ENCODE measurements around the gene CIB2.

The CIB2 gene

GRCh38 chr15:78108300-78109084 is 22.8 kb downstream of the CIB2 start:
- Mint-ChIP-seq H3K27me3 (peaks cover 2% of the 10 kb centered on the region), H3K27ac (peak overlapping the region; percentile 35), H3K36me3 (ENCODE audit: low read depth) (no peaks in the 10 kb centered on the region), H3K4me3 (no peak overlapping the region), H3K4me1 (ENCODE audit: low read depth) (peaks cover 42% of the 10 kb centered on the region), H3K9me3 (no peaks in the 10 kb centered on the region)
- intact Hi-C loops (cut with micrococcal nuclease) = loop anchor here (1.0 to 5.0 kb wide), 3 partner anchors 106 to 150 kb away; no protein-coding TSS in a partner anchor

GRCh38 chr15:78107471-78107870 is 23.8 kb downstream of the CIB2 start:
- H3K27me3 Mint-ChIP-seq = peaks cover 2% of the 10 kb centered on the region

GRCh38 chr15:78105476-78106241 is 25.6 kb downstream of the CIB2 start:
- H3K4me3 Mint-ChIP-seq = no peak overlapping the region
- peaks cover 51% of the 10 kb centered on the region for H3K4me1 Mint-ChIP-seq (ENCODE audit: low read depth)
- peak overlapping the region; percentile 73 for H3K27ac Mint-ChIP-seq
- no peaks in the 10 kb centered on the region for H3K9me3 Mint-ChIP-seq
- H3K36me3 Mint-ChIP-seq (ENCODE audit: low read depth) = no peaks in the 10 kb centered on the region
- intact Hi-C loops (cut with micrococcal nuclease) = loop anchor here (5.0 kb wide), 1 partner anchor 103 kb away; no protein-coding TSS in a partner anchor
- H3K27me3 Mint-ChIP-seq = peaks cover 2% of the 10 kb centered on the region

More at GRCh38 chr15:78107471-78107870, 23.8 kb downstream of the CIB2 start:
- intact Hi-C loops (cut with micrococcal nuclease) = loop anchor here (5.0 kb wide), 1 partner anchor 105 kb away; no protein-coding TSS in a partner anchor
- Mint-ChIP-seq H3K27ac (no peak overlapping the region), H3K4me3 (no peak overlapping the region), H3K4me1 (ENCODE audit: low read depth) (peaks cover 49% of the 10 kb centered on the region), H3K36me3 (ENCODE audit: low read depth) (no peaks in the 10 kb centered on the region), H3K9me3 (no peaks in the 10 kb centered on the region)

- intact Hi-C loops (cut with micrococcal nuclease) = loop anchor here (5.0 kb wide), 1 partner anchor 103 kb away; no protein-coding TSS in a partner anchor
- peaks cover 51% of the 10 kb centered on the region for H3K4me1 Mint-ChIP-seq (ENCODE audit: low read depth)
- no peaks in the 10 kb centered on the region for H3K9me3 Mint-ChIP-seq
- H3K4me3 Mint-ChIP-seq = no peak overlapping the region
- H3K27me3 Mint-ChIP-seq = peaks cover 2% of the 10 kb centered on the region
- H3K36me3 Mint-ChIP-seq (ENCODE audit: low read depth) = no peaks in the 10 kb centered on the region
- H3K27ac Mint-ChIP-seq = peak overlapping the region; percentile 73
These were observed 26.4 kb downstream of the CIB2 start for GRCh38 chr15:78104566-78105475.

- intact Hi-C loops (cut with micrococcal nuclease) = no loop called here
- Mint-ChIP-seq H3K9me3 (no peaks in the 10 kb centered on the region), H3K27ac (peak overlapping the region; percentile 73), H3K27me3 (peaks cover 2% of the 10 kb centered on the region), H3K36me3 (ENCODE audit: low read depth) (no peaks in the 10 kb centered on the region), H3K4me3 (no peak overlapping the region), H3K4me1 (ENCODE audit: low read depth) (peaks cover 51% of the 10 kb centered on the region)
These were observed 27.1 kb downstream of the CIB2 start for GRCh38 chr15:78104119-78104479.

- H3K36me3 Mint-ChIP-seq (ENCODE audit: low read depth) = no peaks in the 10 kb centered on the region
- H3K4me1 Mint-ChIP-seq (ENCODE audit: low read depth) = peaks cover 47% of the 10 kb centered on the region
- peak overlapping the region; percentile 73 for H3K27ac Mint-ChIP-seq
- H3K9me3 Mint-ChIP-seq = no peaks in the 10 kb centered on the region
- intact Hi-C loops (cut with micrococcal nuclease) = no loop called here
- H3K4me3 Mint-ChIP-seq = no peak overlapping the region
- no peaks in the 10 kb centered on the region for H3K27me3 Mint-ChIP-seq
These were observed 27.7 kb downstream of the CIB2 start for GRCh38 chr15:78103406-78104118.

GRCh38 chr15:78102741-78103140 is 28.5 kb downstream of the CIB2 start:
- intact Hi-C loops (cut with micrococcal nuclease) = no loop called here
- peak overlapping the region; percentile 30 for H3K4me3 Mint-ChIP-seq
- peaks cover 45% of the 10 kb centered on the region for H3K4me1 Mint-ChIP-seq (ENCODE audit: low read depth)
- H3K27me3 Mint-ChIP-seq = no peaks in the 10 kb centered on the region
- no peaks in the 10 kb centered on the region for H3K36me3 Mint-ChIP-seq (ENCODE audit: low read depth)
- H3K27ac Mint-ChIP-seq = peak overlapping the region; percentile 73
- no peaks in the 10 kb centered on the region for H3K9me3 Mint-ChIP-seq

- intact Hi-C loops (cut with micrococcal nuclease) = no loop called here
- Mint-ChIP-seq H3K27me3 (no peaks in the 10 kb centered on the region), H3K4me3 (no peak overlapping the region), H3K4me1 (ENCODE audit: low read depth) (peaks cover 45% of the 10 kb centered on the region), H3K36me3 (ENCODE audit: low read depth) (no peaks in the 10 kb centered on the region), H3K9me3 (no peaks in the 10 kb centered on the region), H3K27ac (peak overlapping the region; percentile 73)
These were observed 29.0 kb downstream of the CIB2 start for GRCh38 chr15:78102211-78102610.

GRCh38 chr15:78101423-78102105 is 29.7 kb downstream of the CIB2 start:
- Mint-ChIP-seq H3K27ac (peak overlapping the region; percentile 59), H3K9me3 (no peaks in the 10 kb centered on the region), H3K27me3 (no peaks in the 10 kb centered on the region), H3K4me1 (ENCODE audit: low read depth) (peaks cover 43% of the 10 kb centered on the region), H3K36me3 (ENCODE audit: low read depth) (no peaks in the 10 kb centered on the region), H3K4me3 (no peak overlapping the region)
- intact Hi-C loops (cut with micrococcal nuclease) = no loop called here

GRCh38 chr15:78100886-78101285 is 30.4 kb downstream of the CIB2 start:
- H3K4me3 Mint-ChIP-seq = no peak overlapping the region
- H3K27ac Mint-ChIP-seq = peak overlapping the region; percentile 59
- no peaks in the 10 kb centered on the region for H3K9me3 Mint-ChIP-seq
- H3K27me3 Mint-ChIP-seq = no peaks in the 10 kb centered on the region
- H3K36me3 Mint-ChIP-seq (ENCODE audit: low read depth) = no peaks in the 10 kb centered on the region
- intact Hi-C loops (cut with micrococcal nuclease) = no loop called here
- peaks cover 36% of the 10 kb centered on the region for H3K4me1 Mint-ChIP-seq (ENCODE audit: low read depth)

GRCh38 chr15:78098131-78098755 is 33.0 kb downstream of the CIB2 start:
- Mint-ChIP-seq H3K4me1 (ENCODE audit: low read depth) (peaks cover 10% of the 10 kb centered on the region), H3K4me3 (no peak overlapping the region), H3K27me3 (no peaks in the 10 kb centered on the region), H3K36me3 (ENCODE audit: low read depth) (no peaks in the 10 kb centered on the region), H3K9me3 (no peaks in the 10 kb centered on the region), H3K27ac (no peak overlapping the region)
- intact Hi-C loops (cut with micrococcal nuclease) = no loop called here

GRCh38 chr15:78097667-78098066 is 33.6 kb downstream of the CIB2 start:
- H3K4me1 Mint-ChIP-seq (ENCODE audit: low read depth) = peaks cover 4% of the 10 kb centered on the region
- H3K9me3 Mint-ChIP-seq = no peaks in the 10 kb centered on the region
- intact Hi-C loops (cut with micrococcal nuclease) = no loop called here
- no peak overlapping the region for H3K27ac Mint-ChIP-seq
- no peaks in the 10 kb centered on the region for H3K27me3 Mint-ChIP-seq
- H3K36me3 Mint-ChIP-seq (ENCODE audit: low read depth) = no peaks in the 10 kb centered on the region
- no peak overlapping the region for H3K4me3 Mint-ChIP-seq

Measured in dendritic cell treated with granulocyte-macrophage colony-stimulating factor and Interleukin-4, amounts not matched to agents 40 ng/mL and 50 ng/mL, for 4 days (primary cell).